Brain microvascular endothelial cell (primary cell): Measurements from ENCODE around the gene KCNMA1.

Source experiments
- DNase-seq: peaks from one replicate; pipeline ENCODE4 v3.0.0-alpha.2; 2020
- H3K27ac ChIP-seq: fragments of 250-450 bp; sonication (Bioruptor Pico); 2 replicates; pipeline ENCODE4 v1.5.1; 2020; ENCODE audit warnings: mild to moderate bottlenecking, moderate library complexity
- H3K27me3 ChIP-seq: fragments of 250-450 bp; sonication (Bioruptor Pico); replicated peaks from 2 replicates; pipeline ENCODE4 v1.5.1; 2020; ENCODE audit warnings: mild to moderate bottlenecking
- H3K36me3 ChIP-seq: fragments of 250-450 bp; sonication (Bioruptor Pico); replicated peaks from 2 replicates; pipeline ENCODE4 v1.5.1; 2020; ENCODE audit warnings: mild to moderate bottlenecking
- H3K4me3 ChIP-seq: 2 replicates; pipeline ENCODE4 v1.5.1; 2011; ENCODE audit warnings: low read depth, mild to moderate bottlenecking, control low read depth, low read length, moderate library complexity
- CTCF ChIP-seq: IDR thresholded peaks from 2 replicates; pipeline ENCODE4 v1.5.1; 2011; ENCODE audit warnings: low read depth, mild to moderate bottlenecking, moderate library complexity, low read length, control low read depth, inconsistent platforms; ENCODE audit errors: missing control alignments
- in situ Hi-C: cut with HindIII; loops from 2 replicates; pipeline ENCODE4 v1.10.0; 2017; ENCODE audit warnings: low sequenced_read_pairs, low pct_ligation_motif_present

KCNMA1 gene

GRCh38 chr10:76839276-76839675 is 798.3 kb downstream of the KCNMA1 start:
- no peak overlapping the region for H3K4me3 ChIP-seq
- no peaks in the 10 kb centered on the region for H3K36me3 ChIP-seq
- in situ Hi-C loops: no loop called here
- H3K27ac ChIP-seq: no peak overlapping the region
- DNase-seq: no peak
- no peaks in the 10 kb centered on the region for H3K27me3 ChIP-seq
- no peak for TF ChIP-seq CTCF

- Histone ChIP-seq H3K27me3 (no peaks in the 10 kb centered on the region), H3K36me3 (no peaks in the 10 kb centered on the region), H3K27ac (no peak overlapping the region), H3K4me3 (no peak overlapping the region)
- in situ Hi-C loops: no loop called here
- no peak for DNase-seq
- no peak for TF ChIP-seq CTCF
Observed at GRCh38 chr10:76830218-76830617, 807.4 kb downstream of the KCNMA1 start.

GRCh38 chr10:76829724-76830123 is 807.9 kb downstream of the KCNMA1 start:
- Histone ChIP-seq H3K27ac (no peak overlapping the region), H3K27me3 (no peaks in the 10 kb centered on the region), H3K36me3 (no peaks in the 10 kb centered on the region), H3K4me3 (no peak overlapping the region)
- in situ Hi-C loops: no loop called here
- no peak for DNase-seq
- TF ChIP-seq CTCF: no peak
